ENCODE data around the gene ZNF646.
"Not testable (repeated sequence)": the region's sequence is repeated elsewhere in the genome, so short reads cannot be mapped to it uniquely, and the experiment has no call there.

The ZNF646 gene

DNA sequence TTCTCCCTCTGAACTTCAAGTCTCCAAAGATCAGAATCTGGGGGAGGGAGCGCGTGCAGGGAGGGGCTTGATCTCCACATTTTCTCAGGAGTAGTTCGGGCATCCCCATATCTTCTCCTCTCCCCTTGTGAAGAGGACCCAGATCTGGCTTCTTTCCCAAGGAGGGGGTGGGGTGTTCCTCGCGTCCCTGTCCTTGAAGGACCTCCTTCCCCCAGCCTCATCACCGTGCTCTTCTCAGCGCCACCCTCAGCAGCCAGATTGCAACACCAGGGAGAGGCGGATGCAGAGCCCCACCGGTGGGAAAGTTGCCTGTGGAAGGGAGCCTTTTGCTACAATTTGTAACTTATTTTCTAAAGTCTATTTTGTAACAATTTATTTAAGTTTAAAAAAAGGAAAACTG lies 8.9 kb downstream of the ZNF646 start:
- no peak for DNase-seq (ENCODE audit: low read depth in 1 of 2, low spot score in 1 of 2)

DNA sequence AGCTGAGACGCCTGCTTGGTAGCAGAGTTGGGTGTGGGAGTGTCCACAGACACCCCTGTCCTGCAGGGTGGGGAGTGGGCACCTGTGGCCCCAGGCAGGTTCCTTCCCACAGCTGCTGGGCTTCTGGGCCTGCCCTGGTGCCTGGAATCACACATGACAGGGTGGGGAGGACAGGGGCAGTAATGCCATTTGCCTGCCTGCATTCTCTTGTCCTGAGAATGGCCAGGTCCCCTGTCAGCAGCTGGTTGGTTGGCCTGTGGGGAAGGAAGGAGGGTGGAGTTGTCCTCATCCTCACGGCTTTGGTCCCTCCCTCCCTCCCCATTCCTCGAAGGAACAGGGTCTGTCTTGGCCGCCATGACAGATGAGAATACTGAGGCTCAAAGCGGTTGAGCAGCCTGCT lies 9.3 kb downstream of the ZNF646 start:
- DNase-seq (ENCODE audit: low read depth in 1 of 2, low spot score in 1 of 2) = no peak

DNA sequence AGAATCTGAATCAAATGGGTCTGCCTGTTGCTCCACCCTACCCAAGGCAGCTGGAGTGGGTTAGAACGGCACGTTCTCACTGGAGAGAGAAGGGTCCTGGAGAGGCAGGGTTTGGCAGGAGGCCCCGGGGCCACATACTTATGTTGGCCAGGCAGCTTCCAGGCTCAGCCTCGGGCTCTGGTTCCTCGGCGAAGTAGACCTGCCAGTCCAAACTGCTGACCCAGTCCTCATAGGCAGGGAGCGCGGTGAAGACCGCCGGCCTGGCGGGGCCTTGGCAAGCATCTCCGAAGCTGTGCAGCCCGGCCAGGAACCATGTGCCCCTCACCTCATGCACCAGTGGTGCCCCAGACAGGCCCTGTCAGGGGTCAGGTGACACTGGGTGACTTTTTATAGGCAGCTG lies 9.8 kb downstream of the ZNF646 start:
- DNase-seq (ENCODE audit: low read depth in 1 of 2, low spot score in 1 of 2) = no peak

DNA sequence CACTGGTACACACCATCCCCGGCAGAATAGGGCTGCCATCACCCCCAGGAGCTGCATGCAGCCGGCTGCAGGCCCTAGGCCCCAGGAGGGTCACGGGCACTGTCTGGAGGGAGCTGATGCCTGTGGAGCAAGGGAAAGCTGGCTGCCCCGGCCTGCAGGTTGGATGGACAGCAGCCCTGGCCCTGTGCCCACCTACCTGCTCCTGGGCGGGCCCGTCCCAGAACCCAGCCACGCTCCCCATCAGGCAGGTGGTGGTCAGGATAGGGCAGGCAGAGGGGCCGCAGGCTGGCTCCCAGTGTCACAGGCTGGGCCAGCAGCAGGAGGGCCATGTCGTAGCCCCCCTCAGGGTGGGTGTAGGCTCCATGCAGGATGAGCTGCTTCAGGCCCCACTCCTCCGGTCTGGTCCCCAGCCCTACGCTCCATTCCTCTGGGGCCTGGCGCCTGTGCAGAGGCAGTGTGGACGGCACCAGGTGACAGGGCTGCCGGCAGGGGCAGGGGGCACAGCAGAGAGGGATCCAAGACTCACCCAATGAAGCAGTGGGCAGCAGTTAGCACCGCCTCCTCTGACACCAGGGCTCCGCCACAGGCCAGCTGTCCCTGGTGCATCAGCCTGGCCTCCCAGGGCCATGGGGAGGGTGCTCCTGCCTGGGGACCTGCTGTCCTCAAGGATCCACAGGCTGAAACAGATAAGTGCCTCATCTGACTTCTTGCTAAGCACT lies 10.5 kb downstream of the ZNF646 start:
- DNase-seq (ENCODE audit: low read depth in 1 of 2, low spot score in 1 of 2) = no peak

DNA sequence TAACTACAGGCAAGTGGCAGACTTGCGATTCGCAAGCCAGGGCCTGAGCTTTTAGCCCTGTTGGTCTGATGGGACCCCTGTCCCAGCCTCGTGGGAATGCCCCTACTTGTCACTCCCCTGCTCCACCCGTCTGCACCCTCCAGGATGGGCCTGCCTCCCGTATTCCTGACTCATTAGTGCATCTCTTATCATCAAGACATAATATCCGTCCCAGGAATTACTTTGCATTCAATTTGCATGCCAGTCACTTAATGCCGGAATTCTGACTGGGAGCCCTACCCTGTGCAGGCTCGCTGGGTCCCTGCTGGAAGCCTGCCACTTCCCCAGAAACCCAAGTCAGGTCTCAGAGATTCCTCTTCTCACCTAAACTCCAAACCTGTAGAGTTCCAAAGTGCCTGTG lies 11.2 kb downstream of the ZNF646 start:
- no peak for DNase-seq (ENCODE audit: low read depth in 1 of 2, low spot score in 1 of 2)

DNA sequence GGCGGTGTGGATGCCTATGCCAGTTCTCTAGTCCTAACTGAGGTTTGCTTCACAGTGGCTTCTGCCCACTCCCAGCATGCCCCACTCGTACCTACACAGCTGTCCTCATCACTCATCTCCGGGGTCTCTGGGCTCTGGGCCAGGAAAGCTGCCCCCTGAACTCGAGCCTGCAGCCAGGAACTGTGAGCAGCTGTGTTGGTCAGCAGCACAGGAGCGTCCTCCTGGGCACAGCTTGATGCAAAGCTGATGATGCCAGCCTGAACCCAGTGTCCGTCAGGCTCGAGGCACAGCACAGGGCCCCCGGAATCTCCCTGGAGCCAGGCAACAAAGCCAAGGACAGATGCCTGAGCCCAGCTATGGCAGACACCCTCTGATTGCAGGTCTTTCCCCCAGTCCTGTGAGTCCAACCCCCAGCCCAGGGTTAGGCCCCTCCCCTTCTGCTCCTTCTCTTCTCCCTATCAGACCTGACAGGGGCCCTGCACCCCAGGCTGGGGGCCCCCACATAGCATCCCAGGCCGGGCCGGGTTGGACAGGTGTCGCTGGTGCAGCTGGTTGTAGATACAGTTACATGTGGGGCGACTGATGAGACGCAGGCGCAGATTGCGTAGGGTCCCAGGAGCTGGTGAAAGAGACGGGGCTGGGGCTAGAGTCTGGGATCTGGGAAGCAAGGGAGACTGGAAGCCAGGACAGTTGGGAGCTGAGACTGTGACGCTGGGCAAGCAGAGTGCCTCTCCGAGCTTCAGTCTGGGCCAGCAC lies 11.8 kb downstream of the ZNF646 start:
- DNase-seq (ENCODE audit: low read depth in 1 of 2, low spot score in 1 of 2) = no peak

DNA sequence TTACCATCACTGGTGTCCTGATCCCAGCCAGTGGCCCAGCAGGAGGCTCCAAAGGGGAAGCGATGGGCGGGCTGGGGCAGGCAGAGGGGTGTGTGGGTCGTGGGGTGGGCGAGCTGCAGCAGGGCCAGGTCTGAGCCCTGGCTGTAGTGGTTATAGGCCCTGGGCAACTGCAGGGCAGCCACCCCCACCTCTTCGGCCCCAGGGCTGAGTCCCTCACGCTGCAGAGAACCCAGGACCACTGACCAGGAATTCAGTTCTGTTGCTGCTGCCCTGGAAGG lies 12.3 kb downstream of the ZNF646 start:
- DNase-seq (ENCODE audit: low read depth in 1 of 2, low spot score in 1 of 2) = no peak

DNA sequence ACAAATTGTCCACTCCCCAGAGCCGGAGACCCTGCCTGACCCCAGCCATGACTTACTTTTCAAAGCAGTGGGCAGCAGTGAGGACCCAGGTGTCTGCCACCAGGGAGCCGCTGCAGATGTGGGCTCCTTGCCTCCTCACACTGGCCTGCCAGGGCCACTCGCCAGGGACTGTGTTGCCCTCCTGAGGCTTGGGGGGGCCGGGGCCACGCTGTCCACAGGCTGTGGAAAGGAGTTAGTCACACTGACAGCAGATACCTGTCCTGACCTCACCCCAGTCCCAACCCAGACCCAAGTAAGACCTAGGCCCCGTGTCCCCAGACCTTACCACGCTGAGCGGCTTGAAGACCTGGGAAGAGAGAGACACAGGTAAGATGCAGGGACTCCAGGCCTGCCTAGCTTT lies 13.3 kb downstream of the ZNF646 start:
- DNase-seq (ENCODE audit: low read depth in 1 of 2, low spot score in 1 of 2) = no peak

DNA sequence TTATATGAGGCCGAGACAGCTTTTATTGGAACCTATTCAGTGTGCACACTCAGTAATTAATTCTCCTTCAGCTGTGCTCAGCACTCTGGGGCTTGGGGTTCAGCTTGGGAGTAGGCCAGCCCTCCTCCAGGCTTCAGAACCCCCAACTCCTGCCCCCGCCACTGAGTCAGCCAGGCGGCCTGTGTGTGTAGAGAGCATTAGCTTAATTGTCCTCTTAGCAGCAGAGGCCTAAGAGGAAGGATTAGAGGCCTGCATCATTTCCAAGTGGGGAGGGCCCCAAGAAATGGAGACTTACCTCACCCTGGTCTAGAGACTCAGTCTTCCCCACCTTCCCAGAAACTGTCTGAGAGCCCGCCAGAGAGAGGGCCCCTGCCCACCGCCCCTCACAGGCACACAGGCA lies 13.7 kb downstream of the ZNF646 start:
- no peak for DNase-seq (ENCODE audit: low read depth in 1 of 2, low spot score in 1 of 2)

DNA sequence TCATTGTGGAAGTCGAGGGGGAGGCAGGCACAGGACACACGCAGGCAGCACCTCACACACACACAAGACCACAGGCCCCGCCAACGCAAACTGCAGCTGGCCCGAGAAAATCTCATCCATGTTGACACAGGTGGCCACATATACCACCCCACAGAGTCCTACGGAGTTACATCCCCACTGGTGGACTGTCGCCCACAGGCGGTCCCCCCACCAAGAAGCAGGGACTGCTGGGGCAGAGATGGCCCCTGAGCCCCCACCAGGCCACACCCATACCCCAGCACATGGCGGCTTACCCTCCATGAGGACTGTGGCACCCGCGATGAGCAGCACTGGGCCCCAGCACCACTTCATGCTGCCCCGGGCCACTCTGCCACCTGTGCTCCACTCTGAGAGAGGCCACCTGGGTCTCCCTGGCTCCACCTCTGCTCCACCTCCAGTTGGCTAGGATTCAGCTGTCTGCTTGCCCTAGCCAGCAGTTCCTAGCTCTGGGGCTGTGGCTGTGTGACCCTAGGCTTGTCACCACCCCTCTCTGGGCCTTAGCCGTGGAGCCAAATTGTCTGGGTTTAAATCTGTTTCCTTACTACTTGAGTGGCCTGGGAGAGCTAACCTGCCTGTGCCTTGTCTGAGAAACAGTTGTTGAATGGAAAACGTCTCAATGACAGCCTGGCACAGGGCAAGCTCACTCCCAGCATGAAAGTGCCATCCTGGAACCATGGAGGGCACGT lies 14.4 kb downstream of the ZNF646 start, which contains the start of gene PRSS53:
TSS of gene PRSS53 (minus strand) at position 485 of the 725 bp plus-strand sequence. CDS start at position 351, 134 bp downstream.
- DNase-seq (ENCODE audit: low read depth in 1 of 2, low spot score in 1 of 2) = no peak

DNA sequence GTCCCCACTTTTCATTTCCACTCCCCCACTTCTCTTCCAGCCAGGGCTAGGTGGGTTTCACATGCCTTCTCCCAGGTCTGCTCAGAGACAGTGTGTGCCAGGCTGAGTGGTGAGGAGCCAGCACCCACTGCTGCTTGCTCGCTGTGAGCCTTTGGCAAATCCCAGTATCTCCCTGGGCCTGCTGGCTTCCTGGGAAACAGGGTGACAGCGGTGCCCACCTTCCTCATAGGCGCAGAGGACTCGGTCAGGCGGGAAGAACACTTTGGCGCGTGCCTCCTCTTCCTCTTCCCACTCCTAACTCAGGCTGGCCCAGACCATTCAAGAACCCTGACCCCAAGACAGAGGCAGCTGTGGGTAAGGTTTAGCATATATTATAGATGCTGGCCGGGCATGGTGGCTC lies 15.0 kb downstream of the ZNF646 start:
- no peak for DNase-seq (ENCODE audit: low read depth in 1 of 2, low spot score in 1 of 2)

DNA sequence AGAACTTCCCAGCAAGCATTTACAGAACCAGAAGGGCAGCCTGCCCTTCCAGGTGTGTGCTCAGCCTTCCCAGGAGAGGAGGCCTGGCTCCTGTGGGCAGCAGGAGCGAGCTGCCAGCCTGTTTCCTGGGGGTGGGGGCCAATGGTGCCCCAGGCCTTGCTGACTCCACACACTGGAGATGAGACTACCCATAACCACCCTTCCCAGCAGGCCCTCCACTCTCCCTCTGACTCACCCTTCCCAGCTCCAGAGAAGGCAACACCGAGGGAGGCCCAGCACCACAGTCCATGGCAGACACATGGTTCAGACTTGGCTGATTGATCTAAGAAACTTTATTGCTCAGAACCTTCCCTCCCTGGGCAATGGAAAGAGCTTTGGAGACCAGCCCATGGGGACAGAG lies 16.3 kb downstream of the ZNF646 start:
- no peak for DNase-seq (ENCODE audit: low read depth in 1 of 2, low spot score in 1 of 2)

DNA sequence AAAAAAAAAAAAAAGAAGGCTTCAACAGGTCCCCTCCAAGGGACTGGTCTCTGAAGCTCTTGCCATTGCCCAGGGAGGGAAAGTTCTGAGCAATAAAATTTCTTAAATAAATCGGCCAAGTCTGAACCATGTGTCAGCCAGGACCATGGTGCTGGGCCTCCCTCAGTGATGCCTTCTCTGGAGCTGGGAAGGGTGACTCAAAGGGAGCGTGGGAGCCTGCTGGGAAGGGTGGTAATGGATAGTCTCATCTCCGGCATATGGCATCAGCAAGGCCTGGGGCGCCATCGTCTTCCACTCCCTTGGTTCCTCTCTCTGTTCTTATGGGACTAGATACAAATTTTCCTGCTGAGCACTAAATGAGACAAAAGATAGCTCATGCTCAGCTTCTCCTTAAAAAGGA lies 18.1 kb downstream of the ZNF646 start:
- DNase-seq (ENCODE audit: low read depth in 1 of 2, low spot score in 1 of 2) = no peak

DNA sequence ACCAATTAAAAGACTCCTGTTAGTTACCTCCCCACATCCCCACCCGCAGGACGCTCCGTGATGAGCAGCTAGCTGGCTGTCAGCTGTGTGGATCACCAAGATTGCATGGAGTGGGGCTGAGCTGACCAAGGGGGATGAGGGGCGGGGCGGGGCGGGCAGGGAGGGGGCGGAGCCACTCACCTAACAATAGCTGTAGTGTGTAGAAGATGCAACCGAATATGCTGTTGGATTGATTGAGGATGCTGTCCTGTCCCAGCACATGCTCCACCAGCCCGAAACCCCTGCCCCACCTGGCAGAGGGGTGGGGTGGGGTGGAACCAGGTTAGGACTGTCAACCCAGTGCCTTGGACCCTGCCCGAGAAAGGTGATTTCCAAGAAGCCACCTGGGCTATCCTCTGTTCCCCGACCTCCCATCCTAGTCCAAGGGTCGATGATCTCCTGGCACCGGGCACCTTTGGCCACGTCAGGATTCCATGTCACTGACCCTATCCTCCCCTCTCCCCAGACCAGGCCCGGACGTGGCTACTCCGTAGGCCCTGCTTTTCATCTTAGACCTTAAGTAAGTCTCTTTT lies 19.0 kb downstream of the ZNF646 start:
- no peak for DNase-seq (ENCODE audit: low read depth in 1 of 2, low spot score in 1 of 2)

DNA sequence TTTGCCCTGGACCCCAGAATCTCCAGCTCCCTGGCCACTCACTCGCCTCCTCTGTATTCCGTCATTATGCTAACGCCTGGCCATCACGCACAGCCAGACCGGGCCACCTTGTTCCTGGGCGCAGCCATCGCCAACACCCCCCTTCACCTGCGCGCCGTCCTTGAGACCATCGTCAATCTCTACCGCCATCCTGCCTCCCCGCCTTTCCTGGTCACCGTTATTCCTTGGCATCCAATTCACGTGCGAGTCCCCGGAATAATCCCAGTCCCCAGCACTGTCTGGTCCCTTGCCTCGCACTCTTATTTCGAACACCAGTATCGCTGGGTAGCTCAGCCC lies 19.8 kb downstream of the ZNF646 start:
- no peak for DNase-seq (ENCODE audit: low read depth in 1 of 2, low spot score in 1 of 2)

DNA sequence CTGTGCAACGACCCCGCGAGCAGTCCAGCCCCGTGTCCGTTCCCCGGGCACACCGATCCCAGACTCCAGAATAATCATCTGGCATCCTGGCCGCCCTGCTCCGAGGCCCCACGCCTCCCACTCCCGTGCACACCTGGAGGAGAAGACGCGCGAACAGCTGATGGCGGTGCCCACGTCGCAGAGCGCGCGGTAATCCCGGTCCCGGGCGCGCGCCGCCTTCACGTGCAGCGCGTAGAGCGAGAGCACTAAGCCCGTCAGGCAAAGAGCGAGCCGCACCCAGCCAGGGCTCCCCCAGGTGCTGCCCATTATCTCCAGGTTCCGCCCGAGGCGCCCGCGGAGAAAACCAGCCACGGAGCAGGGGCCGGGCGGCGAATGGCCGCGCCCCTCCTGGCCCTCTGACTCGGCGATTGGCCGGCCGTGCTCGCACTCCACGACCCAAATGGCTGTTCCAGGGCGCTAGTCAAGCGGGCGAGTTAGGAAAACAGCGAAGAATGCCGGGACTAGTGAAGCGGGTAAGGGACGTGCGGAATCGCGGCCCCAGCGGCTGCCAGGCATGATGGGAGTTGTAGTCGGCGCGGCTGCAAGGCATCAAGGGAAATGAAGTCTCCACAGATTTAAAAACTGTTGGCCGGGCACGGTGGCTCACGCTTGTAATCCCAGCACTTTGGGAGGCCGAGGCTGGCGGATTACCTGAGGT lies 20.4 kb downstream of the ZNF646 start, which contains the start of gene VKORC1:
TSS of gene VKORC1 (minus strand) at position 374 of the 697 bp plus-strand sequence. CDS start at position 306, 68 bp downstream.
- DNase-seq (ENCODE audit: low read depth in 1 of 2, low spot score in 1 of 2) = peak; percentile 79 to 90

DNA sequence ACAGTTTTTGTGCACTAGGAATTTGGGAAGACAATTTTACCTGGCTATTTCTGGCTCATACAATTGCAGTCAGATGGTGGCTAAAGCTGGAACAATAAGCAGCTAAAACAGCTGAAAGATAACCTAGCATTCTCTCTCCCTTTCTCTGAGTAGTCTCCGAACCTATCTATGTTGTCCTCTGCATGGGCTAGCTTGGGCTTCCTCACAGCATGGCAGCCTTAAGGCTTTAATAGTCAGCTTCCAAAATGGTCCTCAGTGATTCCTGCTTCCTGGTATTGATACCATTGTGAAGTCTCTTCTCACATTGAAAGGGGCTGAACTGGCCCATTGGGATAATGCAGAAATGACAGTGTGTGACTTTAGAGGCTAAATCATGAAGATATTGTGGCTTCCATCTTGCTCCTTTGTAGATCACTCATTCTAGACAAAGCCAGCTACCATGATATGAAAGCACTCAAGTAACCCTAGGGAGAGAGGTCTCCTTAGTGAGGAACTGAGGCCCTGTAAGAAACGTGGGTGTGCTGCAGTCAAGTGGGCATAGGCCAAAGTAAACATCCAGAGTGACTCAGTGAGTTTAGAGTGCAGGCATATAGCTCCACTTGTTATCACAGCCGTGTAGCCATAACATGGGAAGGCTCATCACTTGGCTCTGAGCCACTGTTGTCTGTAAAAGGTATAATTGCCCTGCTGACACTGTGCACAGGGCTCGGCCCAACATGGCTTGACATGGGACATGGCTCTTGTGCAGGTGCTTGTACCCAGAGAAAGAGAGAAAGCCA lies 25.8 kb downstream of the ZNF646 start:
- no peak for DNase-seq (ENCODE audit: low read depth in 1 of 2, low spot score in 1 of 2)

DNA sequence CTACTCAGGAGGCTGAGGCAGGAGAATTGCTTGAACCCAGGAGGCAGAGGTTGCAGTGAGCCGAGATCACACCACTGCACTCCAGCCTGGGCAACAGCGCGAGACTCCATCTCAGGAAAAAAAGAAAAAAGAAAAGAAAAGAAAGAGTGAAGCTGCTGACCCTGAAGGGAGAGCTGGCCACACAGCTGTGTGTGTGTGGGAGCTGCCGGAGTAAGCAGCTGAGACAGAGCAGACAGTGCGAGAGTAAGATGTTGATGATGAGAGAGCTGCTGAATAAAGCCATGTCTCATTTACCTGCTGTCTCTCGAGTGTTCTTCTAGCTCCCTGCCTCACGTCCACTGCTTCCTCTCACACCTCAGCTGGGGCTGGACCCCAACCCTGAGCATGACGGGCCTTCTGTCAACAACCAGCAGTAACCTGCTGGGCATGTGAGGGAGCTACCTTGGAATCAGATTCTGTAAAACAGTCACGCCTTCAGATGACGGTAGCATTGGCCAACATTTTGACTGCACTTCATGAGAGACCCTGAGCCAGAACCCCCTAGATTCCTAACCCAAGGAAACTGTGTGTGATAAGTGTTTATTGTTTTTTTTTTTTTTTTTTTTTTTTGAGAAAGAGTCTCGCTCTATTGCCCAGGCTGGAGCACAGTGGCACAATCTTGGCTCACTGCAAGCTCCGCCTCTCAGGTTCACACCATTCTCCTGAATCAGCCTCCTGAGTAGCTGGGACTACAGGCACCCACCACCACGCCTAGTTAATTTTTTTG lies 26.8 kb downstream of the ZNF646 start:
- DNase-seq (ENCODE audit: low read depth in 1 of 2, low spot score in 1 of 2) = not testable (repeated sequence)

DNA sequence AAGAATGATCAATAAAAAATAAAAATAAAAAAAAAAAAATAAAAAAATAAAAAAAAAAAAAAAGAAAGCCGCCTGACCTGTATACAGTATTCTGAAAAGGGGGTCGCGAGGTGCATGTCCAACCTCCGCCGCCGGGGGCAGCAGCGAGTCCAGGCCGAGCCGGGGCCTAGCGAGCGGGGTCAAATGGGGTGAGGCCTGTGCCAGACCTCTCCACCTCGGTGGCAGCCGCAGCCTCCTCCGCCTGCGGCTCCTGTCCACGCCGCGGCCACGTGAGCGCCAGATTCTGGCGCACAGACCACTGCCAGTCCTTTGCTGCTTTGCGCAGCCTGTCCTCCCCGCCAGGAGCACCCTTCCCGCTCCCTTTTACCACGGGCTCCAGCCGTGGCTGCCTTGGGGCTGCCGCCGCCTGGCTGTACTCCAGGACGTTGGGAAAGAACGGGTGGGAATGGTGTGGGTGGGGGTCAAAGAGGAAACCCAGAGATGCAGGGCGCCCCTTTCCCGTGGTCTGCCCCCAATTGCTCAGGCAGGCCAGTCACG lies 31.5 kb downstream of the ZNF646 start:
- DNase-seq (ENCODE audit: low read depth in 1 of 2, low spot score in 1 of 2) = peak; percentile 60 to 68

All from activated CD4-positive, alpha-beta T cell treated with anti-CD3 and anti-CD28 coated beads, Interleukin-2, amount 50 U/mL, for 24 hours (primary cell).